ENCODE results near the gene UBC.
"Not testable (repeated sequence)": the region's sequence is repeated elsewhere in the genome, so short reads cannot be mapped to it uniquely, and the experiment has no call there.

UBC gene

DNA sequence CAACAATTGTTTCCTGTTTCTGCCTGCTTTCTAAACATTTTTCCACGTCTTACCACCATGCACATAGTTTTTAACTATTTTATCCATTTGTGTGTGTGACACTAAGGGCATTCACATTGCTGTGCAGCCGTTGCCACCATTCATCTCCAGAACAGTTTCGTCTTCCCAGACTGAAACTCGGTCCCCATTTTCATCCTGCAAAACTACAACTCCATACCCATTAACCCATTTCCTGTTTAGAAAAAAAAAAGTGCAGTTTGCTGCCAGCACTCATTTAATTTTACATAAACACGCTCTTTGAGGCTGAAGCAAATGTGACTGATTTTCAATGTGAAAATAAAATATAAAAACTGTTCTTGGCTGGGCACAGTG, 15.5 kb downstream of the UBC start:
- Histone ChIP-seq H3K9ac (ENCODE audit: low read length in 2 of 2) (no peak overlapping the region), H3K36me3 (ENCODE audit: control insufficient read depth in 2 of 2, insufficient read depth in 2 of 2, low read length in 2 of 2) (no peaks in the 10 kb centered on the region), H3K4me1 (ENCODE audit: control insufficient read depth, insufficient read depth, low read length) (peaks cover 4% of the 10 kb centered on the region), H3K4me3 (ENCODE audit: low read length in 2 of 2) (peak overlapping the region in 1 of 2 donors; percentile 22), H3K27ac (ENCODE audit: low read length) (no peak overlapping the region), H3K27me3 (ENCODE audit: control insufficient read depth in 1 of 2, insufficient read depth in 2 of 2, low read length in 2 of 2) (no peaks in the 10 kb centered on the region), H3K9me3 (ENCODE audit: control insufficient read depth in 2 of 2, low read length in 2 of 2) (no peaks in the 10 kb centered on the region)

DNA sequence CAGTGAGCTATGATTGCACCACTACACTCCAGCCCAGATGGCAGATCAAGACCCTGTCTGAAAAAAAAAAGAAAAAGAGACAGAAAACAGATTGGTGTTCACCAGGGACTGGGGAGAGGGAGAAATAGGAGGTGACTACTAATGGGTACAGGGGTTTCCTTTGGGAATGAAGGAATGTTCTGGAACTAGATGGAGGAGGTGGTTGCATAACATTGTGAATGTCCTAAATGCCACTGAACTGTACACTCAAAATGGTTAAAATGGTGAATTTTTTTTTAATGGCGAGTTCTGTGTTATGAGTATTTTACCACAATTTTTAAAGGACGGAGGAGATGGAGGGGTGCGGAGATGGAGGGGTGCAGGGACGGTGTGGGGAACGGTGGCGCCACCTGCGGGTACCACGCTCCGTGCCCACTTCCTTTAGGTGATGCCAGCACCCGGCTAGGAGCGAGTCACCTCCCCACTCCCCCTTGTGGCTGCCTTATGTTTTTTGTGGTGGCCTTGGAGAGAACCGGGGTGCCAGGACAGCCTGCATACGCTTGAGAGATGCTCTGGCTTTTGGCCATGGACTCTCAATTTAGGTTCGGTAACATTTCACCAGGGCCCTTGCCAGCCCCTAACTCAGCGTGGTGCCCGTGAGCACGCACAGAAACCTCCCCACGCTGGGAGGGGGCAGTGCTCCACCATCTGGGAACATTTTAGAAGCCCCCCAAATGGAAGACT, 16.1 kb downstream of the UBC start:
- H3K27me3 ChIP-seq (ENCODE audit: control insufficient read depth in 1 of 2, insufficient read depth in 2 of 2, low read length in 2 of 2) = no peaks in the 10 kb centered on the region
- no peaks in the 10 kb centered on the region for H3K9me3 ChIP-seq (ENCODE audit: control insufficient read depth in 2 of 2, low read length in 2 of 2)
- no peaks in the 10 kb centered on the region for H3K36me3 ChIP-seq (ENCODE audit: control insufficient read depth in 2 of 2, insufficient read depth in 2 of 2, low read length in 2 of 2)
- peak overlapping the region in 1 of 2 donors; percentile 22 for H3K4me3 ChIP-seq (ENCODE audit: low read length in 2 of 2)
- H3K27ac ChIP-seq (ENCODE audit: low read length) = no peak overlapping the region
- H3K4me1 ChIP-seq (ENCODE audit: control insufficient read depth, insufficient read depth, low read length) = peaks cover 4% of the 10 kb centered on the region
- no peak overlapping the region for H3K9ac ChIP-seq (ENCODE audit: low read length in 2 of 2)

DNA sequence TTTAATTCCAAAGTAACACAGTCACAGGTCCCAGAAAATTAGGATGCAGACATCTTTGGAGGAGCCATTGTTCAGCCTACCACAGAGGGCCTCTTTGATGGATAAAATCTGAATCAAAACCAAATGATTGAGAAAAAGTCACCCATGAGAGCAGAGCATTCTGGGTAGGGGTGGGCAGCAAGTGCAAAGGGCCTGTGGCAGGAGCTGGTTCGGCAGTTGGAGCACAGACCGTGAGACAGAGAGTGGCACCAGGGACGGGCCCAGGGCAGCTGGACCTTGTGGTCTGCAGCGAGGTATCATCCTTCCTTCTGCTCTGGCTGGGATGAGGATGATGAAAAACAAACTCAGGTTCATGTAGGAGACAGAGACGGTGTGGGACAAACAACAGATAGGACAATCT, 18.0 kb downstream of the UBC start:
- Histone ChIP-seq H3K9me3 (ENCODE audit: control insufficient read depth in 2 of 2, low read length in 2 of 2) (no peaks in the 10 kb centered on the region), H3K4me1 (ENCODE audit: control insufficient read depth, insufficient read depth, low read length) (peaks cover 4% of the 10 kb centered on the region), H3K4me3 (ENCODE audit: low read length in 2 of 2) (no peak overlapping the region)

DNA sequence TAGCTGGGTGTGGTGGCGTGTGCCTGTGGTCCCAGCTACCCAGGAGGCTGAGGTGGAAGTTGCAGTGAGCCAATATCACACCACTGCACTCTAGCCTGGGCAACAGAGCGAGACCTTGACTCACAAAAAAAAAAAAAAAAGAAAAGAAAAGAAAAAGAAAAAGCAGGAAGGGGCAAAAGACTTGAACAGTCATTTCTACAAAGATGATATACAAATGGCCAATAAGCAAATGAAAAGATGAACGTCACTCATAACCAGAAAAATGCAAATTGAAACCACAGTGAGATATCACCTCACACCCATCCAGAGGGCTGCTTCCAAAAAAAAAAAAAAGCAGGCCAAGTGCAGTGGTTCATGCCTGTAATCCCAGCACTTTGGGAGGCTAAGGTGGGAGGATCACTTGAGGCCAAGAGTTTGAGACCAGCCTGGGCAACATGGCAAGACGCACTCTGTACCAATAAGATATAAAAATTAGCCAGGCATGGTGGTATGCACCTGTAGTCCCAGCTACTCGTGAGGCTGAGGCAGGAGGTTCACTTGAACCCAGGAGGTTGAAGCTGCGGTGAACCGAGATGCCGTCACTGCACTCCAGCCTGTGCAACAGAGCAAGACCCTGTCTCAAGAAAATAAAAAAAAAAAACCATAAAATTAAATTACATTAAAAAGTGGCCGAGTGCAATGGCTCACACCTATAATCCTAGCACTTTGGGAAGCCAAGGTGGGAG, 20.5 kb downstream of the UBC start:
- Histone ChIP-seq H3K27ac (ENCODE audit: low read length) (no peak overlapping the region), H3K27me3 (ENCODE audit: control insufficient read depth in 1 of 2, insufficient read depth in 2 of 2, low read length in 2 of 2) (no peaks in the 10 kb centered on the region), H3K9ac (ENCODE audit: low read length in 2 of 2) (no peak overlapping the region)

More for the DNA sequence above, 18.0 kb downstream of the UBC start:
- H3K36me3 ChIP-seq (ENCODE audit: control insufficient read depth in 2 of 2, insufficient read depth in 2 of 2, low read length in 2 of 2) = no peaks in the 10 kb centered on the region
- no peaks in the 10 kb centered on the region for H3K27me3 ChIP-seq (ENCODE audit: control insufficient read depth in 1 of 2, insufficient read depth in 2 of 2, low read length in 2 of 2)
- H3K9ac ChIP-seq (ENCODE audit: low read length in 2 of 2) = no peak overlapping the region
- no peak overlapping the region for H3K27ac ChIP-seq (ENCODE audit: low read length)

DNA sequence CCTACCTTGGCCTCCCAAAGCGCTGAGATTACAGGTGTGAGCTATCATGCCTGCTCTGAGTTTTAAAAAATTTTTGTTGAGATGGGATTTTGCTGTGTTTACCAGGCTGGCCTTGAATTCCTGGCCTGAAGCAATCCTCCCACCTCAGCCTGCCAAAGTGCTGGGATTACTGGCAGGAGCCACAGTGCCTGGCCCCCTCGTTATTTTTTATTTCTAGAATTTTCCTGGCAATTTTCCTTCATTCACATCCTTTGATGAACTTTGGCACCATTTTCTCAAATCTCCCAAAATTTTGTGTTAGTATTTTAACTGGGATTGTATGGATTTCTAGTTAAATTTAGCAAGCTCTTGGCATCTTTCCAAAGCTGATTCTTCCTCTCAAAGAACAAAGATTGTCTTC, 26.2 kb downstream of the UBC start:
- Histone ChIP-seq H3K9me3 (ENCODE audit: control insufficient read depth in 2 of 2, low read length in 2 of 2) (peaks cover 0 to 3% of the 10 kb centered on the region in 2 donors), H3K36me3 (ENCODE audit: control insufficient read depth in 2 of 2, insufficient read depth in 2 of 2, low read length in 2 of 2) (no peaks in the 10 kb centered on the region), H3K4me3 (ENCODE audit: low read length in 2 of 2) (no peak overlapping the region), H3K27me3 (ENCODE audit: control insufficient read depth in 1 of 2, insufficient read depth in 2 of 2, low read length in 2 of 2) (no peaks in the 10 kb centered on the region), H3K9ac (ENCODE audit: low read length in 2 of 2) (no peak overlapping the region), H3K4me1 (ENCODE audit: control insufficient read depth, insufficient read depth, low read length) (no peaks in the 10 kb centered on the region), H3K27ac (ENCODE audit: low read length) (no peak overlapping the region)

More for the DNA sequence above, 20.5 kb downstream of the UBC start:
- Histone ChIP-seq H3K9me3 (ENCODE audit: control insufficient read depth in 2 of 2, low read length in 2 of 2) (peaks cover 0 to 3% of the 10 kb centered on the region in 2 donors), H3K4me1 (ENCODE audit: control insufficient read depth, insufficient read depth, low read length) (peaks cover 4% of the 10 kb centered on the region), H3K4me3 (ENCODE audit: low read length in 2 of 2) (no peak overlapping the region), H3K36me3 (ENCODE audit: control insufficient read depth in 2 of 2, insufficient read depth in 2 of 2, low read length in 2 of 2) (no peaks in the 10 kb centered on the region)

DNA sequence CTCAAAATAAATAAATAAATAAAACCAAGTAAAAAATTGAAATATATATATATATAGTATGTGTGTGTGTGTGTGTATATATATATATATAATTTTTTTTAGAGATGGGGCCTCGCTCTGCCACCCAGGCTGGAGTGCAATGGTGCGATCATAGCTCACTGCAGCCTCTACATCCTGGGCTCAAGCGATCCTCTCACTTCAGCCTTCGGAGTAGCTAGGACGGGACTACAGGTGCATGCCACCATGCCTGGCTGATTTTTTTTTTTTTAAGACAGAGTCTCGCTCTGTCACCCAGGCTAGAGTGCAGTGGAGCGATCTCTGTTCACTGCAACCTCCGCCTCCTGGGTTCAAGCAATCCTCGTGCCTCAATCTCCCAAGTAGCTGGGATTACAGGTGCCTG, 26.7 kb downstream of the UBC start:
- H3K36me3 ChIP-seq (ENCODE audit: control insufficient read depth in 2 of 2, insufficient read depth in 2 of 2, low read length in 2 of 2); H3K9ac ChIP-seq (ENCODE audit: low read length in 2 of 2); H3K4me1 ChIP-seq (ENCODE audit: control insufficient read depth, insufficient read depth, low read length); H3K4me3 ChIP-seq (ENCODE audit: low read length in 2 of 2); H3K27ac ChIP-seq (ENCODE audit: low read length); H3K27me3 ChIP-seq (ENCODE audit: control insufficient read depth in 1 of 2, insufficient read depth in 2 of 2, low read length in 2 of 2); H3K9me3 ChIP-seq (ENCODE audit: control insufficient read depth in 2 of 2, low read length in 2 of 2): not testable (repeated sequence)

DNA sequence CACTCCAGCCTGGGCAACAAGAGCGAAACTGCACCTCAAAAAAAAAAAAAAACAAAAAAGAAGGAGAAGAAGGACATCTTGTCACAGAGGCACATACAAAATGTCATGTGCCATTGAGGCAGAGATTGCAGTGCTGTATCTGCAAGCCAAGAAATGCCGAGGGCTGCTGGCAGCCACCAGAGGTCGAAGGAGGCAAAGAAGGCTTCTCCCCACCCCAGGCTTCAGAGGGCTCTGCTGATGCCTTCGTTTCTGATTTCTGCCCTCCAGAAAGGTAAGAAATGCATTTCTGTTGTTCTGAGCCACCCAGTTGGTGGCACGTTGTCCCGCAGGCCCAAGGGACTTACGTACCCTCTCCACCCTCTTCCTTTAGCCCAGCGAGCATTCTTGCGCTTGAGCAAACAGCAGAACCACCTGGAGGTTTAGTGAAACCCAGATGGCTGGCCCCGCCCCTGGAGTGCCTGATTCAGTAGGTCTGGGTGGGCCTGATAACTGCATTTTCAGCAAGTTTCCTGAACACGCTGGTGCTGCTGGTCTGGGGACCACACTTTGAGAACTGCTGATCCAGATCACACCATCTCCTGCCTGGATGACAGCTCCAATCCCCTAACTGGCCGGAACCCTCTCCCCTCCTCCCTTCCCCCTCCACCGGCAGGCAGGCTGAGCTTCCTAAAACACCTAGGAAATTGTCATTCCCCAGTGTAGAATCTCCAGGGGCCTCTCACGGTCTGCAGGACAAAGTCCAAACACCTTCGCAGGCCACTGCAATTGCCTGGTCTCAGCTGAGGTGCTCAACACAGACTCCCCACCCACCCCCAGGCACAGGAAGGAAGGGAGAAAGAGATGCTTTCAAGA, 29.6 kb downstream of the UBC start:
- Histone ChIP-seq H3K9me3 (ENCODE audit: control insufficient read depth in 2 of 2, low read length in 2 of 2) (peaks cover 0 to under 1% of the 10 kb centered on the region in 2 donors), H3K27me3 (ENCODE audit: control insufficient read depth in 1 of 2, insufficient read depth in 2 of 2, low read length in 2 of 2) (no peaks in the 10 kb centered on the region), H3K4me1 (ENCODE audit: control insufficient read depth, insufficient read depth, low read length) (no peaks in the 10 kb centered on the region), H3K9ac (ENCODE audit: low read length in 2 of 2) (no peak overlapping the region), H3K4me3 (ENCODE audit: low read length in 2 of 2) (no peak overlapping the region), H3K27ac (ENCODE audit: low read length) (no peak overlapping the region), H3K36me3 (ENCODE audit: control insufficient read depth in 2 of 2, insufficient read depth in 2 of 2, low read length in 2 of 2) (no peaks in the 10 kb centered on the region)

DNA sequence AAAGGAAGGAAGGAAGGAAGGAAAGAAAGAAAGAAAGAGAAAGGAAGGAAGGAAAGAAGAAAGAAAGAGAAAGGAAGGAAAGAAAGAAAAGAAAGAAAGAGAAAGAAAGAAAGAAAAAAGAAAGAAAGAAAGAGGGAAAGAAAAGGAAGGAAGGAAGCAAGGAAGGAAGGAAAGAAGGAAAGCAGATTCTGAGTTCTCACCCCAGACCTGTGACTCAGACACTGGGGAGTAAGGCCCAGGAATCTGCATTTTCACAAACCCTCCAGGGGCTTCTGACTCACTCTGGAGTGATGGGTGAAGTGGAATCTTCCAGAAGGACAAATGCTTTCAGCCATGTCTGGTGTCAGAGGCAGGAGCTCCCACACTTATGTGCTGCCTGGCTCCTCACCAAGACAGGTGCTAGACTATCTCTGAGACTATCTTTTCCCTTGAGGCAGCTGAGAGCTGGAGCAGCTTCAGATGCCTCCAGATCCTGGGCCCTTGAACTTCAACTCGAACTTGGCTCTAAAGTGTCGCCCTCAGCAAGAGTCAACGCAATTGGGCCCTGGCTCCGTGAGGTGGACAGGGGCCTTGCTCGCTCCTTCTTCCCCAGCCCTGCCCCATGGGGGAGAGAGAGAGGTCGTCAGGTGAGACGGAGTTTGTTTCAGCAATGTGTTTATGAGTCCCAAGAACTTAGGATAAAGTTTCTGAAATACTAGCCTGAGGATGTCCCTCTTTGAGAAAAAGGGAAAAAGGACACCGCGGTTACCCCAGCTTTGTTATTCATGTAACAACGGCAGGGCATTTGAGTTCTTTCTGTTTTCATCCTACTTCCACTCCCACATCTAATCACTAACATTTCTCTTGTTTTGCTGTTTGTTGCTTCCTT, 31.0 kb downstream of the UBC start:
- Histone ChIP-seq H3K9me3 (ENCODE audit: control insufficient read depth in 2 of 2, low read length in 2 of 2) (no peaks in the 10 kb centered on the region), H3K4me3 (ENCODE audit: low read length in 2 of 2) (no peak overlapping the region), H3K4me1 (ENCODE audit: control insufficient read depth, insufficient read depth, low read length) (no peaks in the 10 kb centered on the region), H3K9ac (ENCODE audit: low read length in 2 of 2) (no peak overlapping the region), H3K27me3 (ENCODE audit: control insufficient read depth in 1 of 2, insufficient read depth in 2 of 2, low read length in 2 of 2) (no peaks in the 10 kb centered on the region), H3K27ac (ENCODE audit: low read length) (no peak overlapping the region), H3K36me3 (ENCODE audit: control insufficient read depth in 2 of 2, insufficient read depth in 2 of 2, low read length in 2 of 2) (no peaks in the 10 kb centered on the region)

DNA sequence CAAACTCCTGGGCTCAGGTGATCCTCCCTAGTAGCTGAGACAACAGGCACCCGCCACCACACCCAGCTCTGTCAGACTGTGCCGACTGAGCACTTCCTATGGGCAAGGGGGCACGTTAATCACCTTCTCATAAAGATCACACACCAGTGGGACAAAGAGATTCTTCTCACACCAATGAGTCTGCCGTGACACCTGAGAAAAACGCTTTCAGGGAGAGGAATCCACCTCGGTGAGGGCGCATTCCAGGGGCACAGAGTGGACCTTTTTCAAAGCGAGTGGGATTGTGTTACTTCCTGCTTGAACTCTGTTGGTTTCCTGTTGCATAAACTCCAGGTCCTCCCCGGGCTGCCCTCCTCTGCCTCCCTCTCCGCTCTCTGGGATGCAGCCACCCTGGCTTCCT, 33.3 kb downstream of the UBC start:
- Histone ChIP-seq H3K4me1 (ENCODE audit: control insufficient read depth, insufficient read depth, low read length) (no peaks in the 10 kb centered on the region), H3K9me3 (ENCODE audit: control insufficient read depth in 2 of 2, low read length in 2 of 2) (no peaks in the 10 kb centered on the region), H3K36me3 (ENCODE audit: control insufficient read depth in 2 of 2, insufficient read depth in 2 of 2, low read length in 2 of 2) (no peaks in the 10 kb centered on the region), H3K27ac (ENCODE audit: low read length) (no peak overlapping the region), H3K27me3 (ENCODE audit: control insufficient read depth in 1 of 2, insufficient read depth in 2 of 2, low read length in 2 of 2) (no peaks in the 10 kb centered on the region), H3K9ac (ENCODE audit: low read length in 2 of 2) (no peak overlapping the region), H3K4me3 (ENCODE audit: low read length in 2 of 2) (no peak overlapping the region)

DNA sequence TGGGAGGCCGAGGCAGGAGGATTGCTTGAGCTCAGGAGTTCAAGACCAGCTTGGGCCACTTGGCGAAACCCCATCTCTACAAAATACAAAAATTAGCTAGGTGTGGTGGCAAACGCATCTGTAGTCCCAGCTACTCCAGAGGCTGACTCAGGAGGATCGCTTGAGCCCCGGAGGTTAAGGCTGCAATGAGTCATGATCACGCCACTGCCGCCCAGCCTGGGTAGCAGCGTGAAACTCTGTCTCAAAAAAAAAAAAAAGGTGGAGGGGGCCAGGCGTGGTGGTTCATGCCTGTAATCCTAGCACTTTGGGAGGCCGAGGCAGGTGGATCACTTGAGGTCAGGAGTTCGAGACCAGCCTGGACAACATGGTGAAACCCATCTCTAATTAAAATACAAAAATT, 34.1 kb downstream of the UBC start:
- H3K36me3 ChIP-seq (ENCODE audit: control insufficient read depth in 2 of 2, insufficient read depth in 2 of 2, low read length in 2 of 2); H3K27ac ChIP-seq (ENCODE audit: low read length); H3K4me1 ChIP-seq (ENCODE audit: control insufficient read depth, insufficient read depth, low read length); H3K9ac ChIP-seq (ENCODE audit: low read length in 2 of 2); H3K4me3 ChIP-seq (ENCODE audit: low read length in 2 of 2); H3K9me3 ChIP-seq (ENCODE audit: control insufficient read depth in 2 of 2, low read length in 2 of 2); H3K27me3 ChIP-seq (ENCODE audit: control insufficient read depth in 1 of 2, insufficient read depth in 2 of 2, low read length in 2 of 2): not testable (repeated sequence)

Data from stomach smooth muscle (tissue), 2 donors.